HG03432 (cell line): Measurements from ENCODE around the gene CD160.
"Not testable (repeated sequence)": the region's sequence is repeated elsewhere in the genome, so short reads cannot be mapped to it uniquely, and the experiment has no call there.

Experiments
- ATAC-seq: cut with Tn5 transposase; IDR thresholded peaks from one replicate; pipeline ENCODE4 v1.9.1; 2021; ENCODE audit warnings: mild to moderate bottlenecking, moderate library complexity; ENCODE audit not compliant: unreplicated experiment

Gene CD160

GRCh38 chr1:145758116-145758515 lies 38.8 kb downstream of the CD160 start:
- ATAC-seq = no peak

DNA sequence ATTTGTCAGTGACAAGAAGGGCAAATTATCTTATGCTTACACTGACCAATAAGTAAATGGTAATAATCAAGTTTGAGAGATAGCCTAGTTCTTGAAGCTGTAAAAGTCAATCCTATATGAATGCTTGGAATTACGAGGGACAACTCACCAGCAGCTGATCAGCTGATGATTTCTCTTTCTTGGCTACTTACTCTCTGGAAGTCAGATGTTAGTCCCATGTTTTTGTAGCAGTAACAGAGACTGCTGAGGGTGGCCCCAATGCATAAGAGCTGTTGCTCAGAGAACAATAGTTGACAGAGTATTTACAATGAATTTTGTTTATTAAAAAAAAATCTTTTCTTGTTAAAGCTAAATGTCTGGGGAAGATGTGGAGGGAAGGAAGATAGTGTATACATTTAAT lies 39.3 kb downstream of the CD160 start:
- no peak for ATAC-seq

DNA sequence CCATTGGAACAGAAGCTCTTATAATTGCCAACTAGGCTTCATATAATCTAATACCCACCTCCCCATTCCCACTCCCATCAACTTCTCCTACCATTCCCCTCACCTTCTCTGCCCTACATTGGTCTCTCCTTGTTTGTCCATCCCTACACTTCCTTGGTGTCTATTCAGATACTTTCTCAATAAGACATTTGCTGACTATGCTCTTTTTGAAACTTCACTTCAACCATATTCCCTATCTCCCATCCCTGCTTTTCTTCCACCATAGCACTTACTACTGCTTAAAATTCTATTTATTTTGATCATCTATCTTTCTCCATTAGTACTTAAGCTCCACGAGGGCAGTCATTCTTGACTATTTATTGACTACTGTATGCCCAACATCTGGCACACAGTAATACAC lies 40.4 kb downstream of the CD160 start:
- no peak for ATAC-seq

DNA sequence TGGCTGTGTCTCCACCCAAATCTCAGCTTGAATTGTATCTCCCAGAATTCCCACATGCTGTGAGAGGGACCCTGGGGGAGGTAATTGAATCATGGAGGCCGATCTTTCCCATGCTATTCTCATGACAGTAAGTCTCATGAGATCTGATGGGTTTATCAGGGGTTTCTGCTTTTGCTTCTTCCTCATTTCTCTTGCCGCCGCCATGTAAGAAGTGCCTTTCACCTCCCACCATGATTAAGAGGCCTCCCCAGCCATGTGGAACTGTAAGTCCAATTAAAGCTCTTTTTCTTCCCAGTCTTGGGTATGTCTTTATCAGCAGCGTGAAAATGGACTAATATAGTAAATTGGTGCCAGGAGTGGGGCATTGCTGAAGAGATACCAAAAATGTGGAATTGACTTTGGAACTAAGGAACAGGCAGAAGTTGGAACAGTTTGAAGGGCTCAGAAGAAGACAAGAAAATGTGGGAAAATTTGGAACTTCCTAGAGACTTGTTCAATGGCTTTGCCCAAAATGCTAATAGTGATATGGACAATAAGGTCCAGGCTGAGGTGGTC lies 41.2 kb downstream of the CD160 start:
- ATAC-seq = not testable (repeated sequence)

DNA sequence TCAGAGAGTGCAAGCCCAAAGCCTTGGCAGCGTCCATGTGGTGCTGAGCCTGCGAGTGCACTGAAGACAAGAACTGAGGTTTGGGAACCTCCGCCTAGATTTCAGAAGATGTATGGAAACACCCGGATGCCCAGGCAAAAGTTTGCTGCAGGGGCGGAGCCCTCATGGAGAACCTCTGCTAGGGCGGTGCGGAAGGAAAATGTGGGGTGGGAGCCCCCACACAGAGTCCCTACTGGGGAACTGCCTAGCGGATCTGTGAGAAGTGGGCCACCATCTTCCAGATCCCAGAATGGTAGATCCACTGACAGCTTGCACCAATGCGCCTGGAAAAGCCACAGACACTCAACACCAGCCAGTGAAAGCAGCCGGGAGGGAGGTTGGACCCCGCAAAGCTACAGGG lies 42.2 kb downstream of the CD160 start:
- not testable (repeated sequence) for ATAC-seq

DNA sequence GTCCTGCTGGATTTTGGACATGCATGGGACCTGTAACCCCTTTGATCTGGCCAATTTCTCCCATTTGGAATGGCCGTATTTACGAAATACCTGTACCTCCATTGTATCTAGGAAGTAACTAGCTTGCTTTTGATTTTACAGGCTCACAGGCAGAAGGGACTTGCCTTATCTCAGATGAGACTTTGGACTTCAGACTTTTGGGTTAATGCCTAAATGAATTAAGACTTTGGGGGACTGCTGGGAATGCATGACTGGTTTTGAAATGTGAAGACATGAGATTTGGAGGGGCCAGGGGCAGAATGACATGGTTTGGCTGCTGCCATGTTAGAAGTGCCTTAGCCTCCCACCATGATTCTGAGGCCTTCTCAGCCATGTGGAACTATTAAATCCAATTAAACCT lies 42.7 kb downstream of the CD160 start:
- not testable (repeated sequence) for ATAC-seq

GRCh38 chr1:145764231-145764940 lies 45.1 kb downstream of the CD160 start:
- not testable (repeated sequence) for ATAC-seq

DNA sequence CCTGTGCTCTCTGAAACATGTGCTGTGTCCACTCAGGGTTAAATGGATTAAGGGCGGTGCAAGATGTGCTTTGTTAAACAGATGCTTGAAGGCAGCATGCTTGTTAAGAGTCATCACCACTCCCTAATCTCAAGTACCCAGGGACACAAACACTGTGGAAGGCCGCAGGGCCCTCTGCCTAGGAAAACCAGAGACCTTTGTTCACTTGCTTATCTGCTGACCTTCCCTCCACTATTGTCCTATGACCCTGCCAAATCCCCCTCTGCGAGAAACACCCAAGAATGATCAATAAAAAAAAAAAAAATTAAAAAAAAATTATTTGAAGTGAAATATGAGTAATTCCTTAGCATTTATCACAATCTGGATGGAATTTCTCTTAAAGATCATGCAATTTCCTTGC lies 45.8 kb downstream of the CD160 start:
- not testable (repeated sequence) for ATAC-seq

DNA sequence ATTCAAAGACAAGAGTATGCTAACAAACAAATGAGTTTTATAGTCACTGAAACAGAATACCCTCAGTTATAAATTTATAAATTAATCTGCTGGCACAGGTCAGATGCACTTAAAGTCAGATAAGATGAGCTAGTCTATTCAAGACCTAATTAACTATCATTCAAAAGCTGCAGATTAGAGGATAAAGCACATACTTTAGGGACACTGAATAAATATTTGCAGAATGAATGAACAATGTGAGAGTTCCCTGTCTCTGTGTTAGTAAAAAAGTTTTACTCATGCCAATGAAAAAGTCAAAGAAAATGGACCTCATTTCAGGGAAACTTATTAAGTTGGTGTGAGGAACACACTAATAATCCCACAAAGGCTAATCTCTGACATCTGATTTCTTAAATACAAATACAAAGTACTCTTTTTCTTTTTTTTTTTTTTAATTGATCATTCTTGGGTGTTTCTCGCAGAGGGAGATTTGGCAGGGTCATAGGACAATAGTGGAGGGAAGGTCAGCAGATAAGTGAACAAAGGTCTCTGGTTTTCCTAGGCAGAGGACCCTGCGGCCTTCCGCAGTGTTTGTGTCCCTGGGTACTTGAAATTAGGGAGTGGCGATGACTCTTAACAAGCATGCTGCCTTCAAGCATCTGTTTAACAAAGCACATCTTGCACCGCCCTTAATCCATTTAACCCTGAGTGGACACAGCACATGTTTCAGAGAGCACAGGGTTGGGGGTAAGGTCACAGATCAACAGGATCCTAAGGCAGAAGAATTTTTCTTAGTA lies 46.5 kb downstream of the CD160 start:
- not testable (repeated sequence) for ATAC-seq

DNA sequence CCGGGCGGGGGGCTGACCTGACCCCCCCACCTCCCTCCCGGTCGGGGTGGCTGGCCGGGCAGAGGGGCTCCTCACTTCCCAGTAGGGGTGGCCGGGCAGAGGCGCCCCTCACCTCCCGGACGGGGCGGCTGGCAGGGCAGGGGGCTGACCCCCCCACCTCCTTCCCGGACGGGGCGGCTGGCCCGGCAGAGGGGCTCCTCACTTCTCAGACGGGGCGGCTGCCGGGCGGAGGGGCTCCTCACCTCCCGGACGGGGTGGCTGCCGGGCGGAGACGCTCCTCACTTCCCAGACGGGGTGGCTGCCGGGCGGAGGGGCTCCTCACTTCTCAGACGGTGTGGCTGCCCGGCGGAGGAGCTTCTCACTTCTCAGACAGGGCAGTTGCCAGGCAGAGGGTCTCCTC lies 47.6 kb downstream of the CD160 start:
- not testable (repeated sequence) for ATAC-seq

GRCh38 chr1:145768004-145768403 lies 48.7 kb downstream of the CD160 start:
- not testable (repeated sequence) for ATAC-seq

DNA sequence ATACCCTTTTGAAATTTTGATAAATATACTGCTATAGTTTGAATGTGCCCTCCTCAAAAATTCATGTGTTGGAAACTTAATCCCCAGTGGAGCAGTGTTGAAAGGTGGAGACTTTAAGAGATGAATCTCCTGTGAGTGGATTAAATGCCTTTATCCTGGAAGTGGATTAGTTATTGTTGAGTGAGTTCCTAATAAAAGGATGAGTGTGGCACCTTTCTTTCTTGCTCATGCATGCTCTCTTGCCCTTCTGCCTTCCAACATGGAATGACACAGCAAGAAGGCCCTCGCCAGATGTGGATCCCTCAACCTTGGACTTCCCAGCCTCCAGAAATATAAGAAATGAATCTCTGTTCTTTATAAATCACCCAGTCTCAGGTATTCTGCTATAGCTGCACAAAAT lies 51.8 kb downstream of the CD160 start:
- ATAC-seq = no peak

- no peak for ATAC-seq
These were observed 54.1 kb downstream of the CD160 start for GRCh38 chr1:145773423-145773822.

DNA sequence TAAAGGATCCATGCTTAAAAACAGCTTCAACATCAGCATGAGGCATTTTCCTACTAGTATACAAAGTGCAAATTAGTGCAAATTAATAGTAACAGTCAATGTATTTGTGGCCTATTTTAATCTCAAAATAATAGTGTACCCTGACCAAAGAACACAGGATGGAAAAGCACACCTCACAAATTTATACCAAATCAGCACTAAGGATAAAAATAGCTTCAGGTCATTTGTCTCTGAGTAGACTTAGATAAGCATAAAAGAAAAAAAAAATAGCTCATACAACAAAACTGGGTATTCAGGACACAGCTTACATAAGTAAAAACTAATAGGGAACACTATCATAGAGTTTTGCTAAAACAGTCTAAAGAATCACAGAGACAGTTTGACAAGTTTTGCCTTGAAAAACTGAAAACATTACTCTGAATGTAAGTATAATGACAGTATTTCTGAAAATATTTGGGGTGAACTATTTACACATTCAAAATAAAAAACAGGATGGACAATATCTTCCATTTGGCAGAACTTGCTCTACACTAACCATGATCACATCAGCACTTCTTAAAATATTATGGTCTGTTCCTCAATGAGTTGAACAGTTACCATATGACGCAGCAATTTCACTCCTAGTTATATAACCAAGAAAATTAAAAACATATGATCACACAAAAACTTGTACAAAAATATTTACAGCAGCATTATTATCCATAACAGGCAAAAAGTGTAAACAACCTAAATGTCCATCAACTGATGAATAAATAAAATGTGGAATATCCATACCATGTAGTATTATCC lies 58.3 kb downstream of the CD160 start:
- ATAC-seq = no peak

- no peak for ATAC-seq
These were observed 58.8 kb downstream of the CD160 start for GRCh38 chr1:145778146-145778540.

GRCh38 chr1:145782272-145783099 lies 63.2 kb downstream of the CD160 start:
- ATAC-seq = no peak

GRCh38 chr1:145784409-145784808 lies 65.1 kb downstream of the CD160 start:
- ATAC-seq = no peak

DNA sequence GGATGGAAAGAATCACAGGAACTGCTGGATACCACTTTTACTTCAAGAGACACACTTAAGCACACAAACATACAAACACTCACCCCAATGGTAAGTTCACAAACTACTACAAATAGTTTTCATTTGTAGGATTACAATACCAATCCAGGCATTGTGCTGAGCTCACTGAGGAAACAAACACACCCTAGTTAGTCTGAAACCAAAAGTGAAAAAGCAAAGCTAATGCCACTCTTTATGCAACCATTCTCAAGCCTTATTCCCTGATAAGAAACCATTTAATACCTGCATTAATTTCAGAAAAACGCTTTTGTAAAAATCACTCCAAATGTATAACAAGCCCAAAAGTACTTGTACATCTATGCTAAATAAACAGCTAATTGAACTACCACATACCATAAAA lies 66.2 kb downstream of the CD160 start:
- ATAC-seq = no peak

DNA sequence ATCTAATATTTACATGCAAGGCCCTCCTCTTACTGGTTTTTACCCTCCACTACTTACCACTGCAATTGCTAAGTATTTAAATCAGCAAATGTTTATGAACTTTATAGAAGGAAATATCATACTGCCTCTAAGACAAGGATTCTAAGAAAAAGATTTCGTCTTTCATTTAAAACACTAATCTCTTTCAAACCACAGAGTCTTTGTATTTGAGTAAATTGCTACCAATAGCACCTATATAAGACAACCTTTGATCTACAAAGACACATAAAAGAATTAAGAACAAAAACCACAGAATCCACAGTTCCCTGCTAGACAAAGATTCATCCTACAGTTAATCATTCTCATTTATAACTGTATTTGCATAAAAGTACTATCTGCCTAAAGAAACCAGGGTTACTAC lies 67.0 kb downstream of the CD160 start:
- ATAC-seq = no peak

GRCh38 chr1:145788580-145788979 lies 69.3 kb downstream of the CD160 start:
- no peak for ATAC-seq
